Anterior cingulate cortex (tissue), 58 donors: ENCODE results near the gene GALNT9.
"Not testable (repeated sequence)": the region's sequence is repeated elsewhere in the genome, so short reads cannot be mapped to it uniquely, and the experiment has no call there.

Source experiments
- DNase-seq, 58 donors: peaks; one replicate each; lab custom pipeline; 2025; lab: John Stamatoyannopoulos, UW

The GALNT9 gene

GRCh38 chr12:132226604-132227003 lies 102.8 kb downstream of the GALNT9 start:
- DNase-seq, result no peak

DNA sequence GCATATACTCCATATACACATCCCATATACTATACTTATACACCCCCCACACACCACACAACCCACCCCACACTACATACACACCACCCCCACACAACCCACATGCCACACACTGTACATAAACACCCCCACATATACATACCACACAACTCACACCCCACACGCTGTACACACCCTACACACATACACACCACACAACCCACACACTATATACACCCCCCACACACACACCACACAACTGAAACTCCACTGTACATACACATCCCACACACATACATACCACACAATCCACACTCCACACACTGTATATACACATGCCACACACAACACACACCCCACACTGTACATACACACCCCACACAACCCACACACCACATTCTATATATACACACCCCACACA lies 104.2 kb downstream of the GALNT9 start:
- no peak for DNase-seq

GRCh38 chr12:132224484-132224883 lies 104.9 kb downstream of the GALNT9 start:
- no peak for DNase-seq

DNA sequence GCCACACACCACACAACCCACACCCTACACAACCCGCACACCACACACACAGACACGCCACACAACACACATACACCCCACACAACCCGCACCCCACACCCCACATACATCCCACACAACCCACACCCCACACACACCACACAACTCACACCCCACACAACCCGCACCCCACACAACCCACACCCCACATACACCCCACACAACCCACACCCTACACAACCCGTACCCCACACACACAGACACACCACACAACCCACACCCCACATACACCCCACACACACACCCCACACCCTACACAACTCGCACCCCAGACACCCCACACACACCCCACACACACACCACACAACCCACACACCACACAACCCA lies 106.6 kb downstream of the GALNT9 start:
- DNase-seq, result no peak

GRCh38 chr12:132222096-132222807 lies 107.1 kb downstream of the GALNT9 start:
- peak in 1 of 58 donors; percentile 34 for DNase-seq

DNA sequence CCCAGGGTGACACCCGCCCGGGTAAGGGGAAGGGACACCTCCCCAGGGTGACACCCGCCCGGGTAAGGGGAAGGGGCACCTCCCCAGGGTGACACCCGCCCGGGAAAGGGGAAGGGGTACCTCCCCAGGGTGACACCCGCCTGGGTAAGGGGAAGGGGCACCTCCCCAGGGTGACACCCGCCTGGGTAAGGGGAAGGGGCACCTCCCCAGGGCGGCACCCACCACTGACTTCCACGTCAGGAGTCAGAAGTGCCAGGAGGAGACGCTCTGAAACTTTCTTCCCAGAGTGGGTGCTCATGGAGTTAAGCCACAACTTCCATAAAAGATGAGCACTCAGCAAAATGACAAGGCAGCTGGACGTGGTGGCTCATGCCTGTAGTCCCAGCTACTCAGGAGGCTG lies 109.6 kb downstream of the GALNT9 start:
- DNase-seq, result not testable (repeated sequence)

DNA sequence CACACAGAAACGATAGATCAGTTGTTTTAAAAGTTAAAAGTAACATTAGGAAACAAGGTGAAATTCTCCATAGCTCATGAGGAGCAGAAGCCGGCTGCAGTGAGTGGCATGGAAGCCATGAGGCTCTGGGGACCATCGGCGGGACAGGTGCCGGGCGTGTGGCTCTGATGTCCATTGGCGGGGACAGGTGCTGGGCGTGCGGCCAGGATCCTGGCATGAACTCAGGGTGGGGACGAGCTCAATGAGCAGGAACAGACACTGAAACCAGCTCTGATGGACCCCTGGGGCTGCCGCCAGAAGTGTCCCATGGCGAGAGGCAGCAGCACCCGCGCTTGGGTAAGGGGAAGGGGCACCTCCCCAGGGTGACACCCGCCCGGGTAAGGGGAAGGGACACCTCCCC lies 110.1 kb downstream of the GALNT9 start:
- no peak for DNase-seq

DNA sequence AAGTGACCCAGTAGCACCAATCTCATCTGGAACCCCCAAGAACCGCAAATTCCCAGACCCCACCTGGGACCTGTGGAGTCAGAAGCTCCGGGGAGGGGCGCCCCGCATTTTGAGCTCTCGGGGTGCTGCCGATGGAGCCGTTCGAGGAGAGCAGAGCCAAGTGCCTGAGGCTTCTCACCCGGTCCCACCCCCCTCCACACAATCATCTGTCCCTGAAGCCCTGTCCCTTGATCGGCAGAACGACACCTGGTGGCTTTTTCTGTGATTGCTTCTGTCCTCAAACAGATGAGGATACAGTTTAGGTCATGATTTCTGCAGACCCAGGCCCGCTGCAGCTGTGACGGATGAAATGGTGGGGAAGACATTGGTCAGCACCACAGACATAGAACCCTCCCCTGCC lies 110.5 kb downstream of the GALNT9 start:
- no peak for DNase-seq

DNA sequence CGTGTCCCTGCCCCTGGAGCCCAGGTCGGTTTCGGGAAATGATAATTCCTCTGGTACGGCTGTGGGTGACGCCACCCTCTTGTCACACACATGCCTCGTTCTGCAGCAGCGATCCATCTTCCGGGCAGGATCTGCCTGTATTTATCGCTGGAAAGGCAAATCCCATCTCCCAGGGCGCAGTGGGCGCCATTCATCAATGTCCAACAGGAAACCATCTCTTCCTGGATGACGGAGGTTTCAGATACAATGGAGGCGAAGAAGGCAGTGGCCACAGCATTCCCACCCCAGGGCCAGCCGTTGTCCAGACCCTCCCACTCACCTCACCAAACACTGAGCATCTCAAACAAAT lies 110.9 kb downstream of the GALNT9 start:
- no peak for DNase-seq

DNA sequence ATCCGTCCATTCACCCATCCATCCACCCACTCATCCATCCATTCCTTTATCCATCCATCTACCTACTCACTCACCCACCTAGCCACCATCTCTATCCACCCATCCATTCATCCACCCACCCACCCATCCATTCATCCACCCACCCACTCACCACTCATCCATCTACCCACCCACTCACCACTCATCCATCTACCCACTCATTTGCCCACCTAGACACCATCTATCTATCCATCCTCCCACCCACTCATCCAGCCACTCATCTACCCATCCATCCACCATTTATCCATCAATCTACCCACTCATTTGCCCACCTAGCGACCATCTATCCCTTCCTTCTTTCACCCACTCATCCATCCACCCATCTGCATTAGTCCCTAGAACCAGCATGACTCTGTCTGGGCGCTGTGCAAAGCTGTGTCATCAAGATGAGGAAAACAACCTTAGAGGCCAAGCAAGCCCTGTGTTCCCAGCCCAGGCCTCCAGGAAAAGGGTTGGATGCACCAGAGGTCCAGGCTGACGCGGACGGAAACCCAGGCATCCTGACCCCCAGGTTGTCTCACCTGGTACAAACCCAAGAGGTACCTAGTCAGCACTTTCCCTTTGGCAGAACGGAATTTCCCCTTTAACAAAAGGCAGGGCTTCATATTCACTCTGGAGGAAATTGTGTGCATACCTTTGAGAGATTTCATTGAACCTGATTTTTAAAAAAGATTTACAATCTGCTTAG lies 111.4 kb downstream of the GALNT9 start:
- DNase-seq, result no peak

DNA sequence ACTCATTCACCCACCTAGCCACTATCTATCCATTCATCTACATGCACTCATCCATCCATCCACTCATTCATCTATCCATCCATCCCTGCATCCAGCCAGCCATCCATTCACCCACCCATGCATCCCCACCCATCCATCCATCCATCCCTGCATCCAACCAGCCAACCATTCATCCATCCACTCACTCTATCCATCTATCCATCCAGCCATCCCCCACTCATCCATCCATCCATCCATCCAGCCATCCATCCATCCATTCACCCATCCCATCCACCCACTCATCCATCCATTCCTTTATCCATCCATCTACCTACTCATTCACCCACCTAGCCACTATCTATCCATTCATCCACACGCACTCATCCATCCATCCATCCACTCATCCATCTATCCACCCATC lies 112.0 kb downstream of the GALNT9 start:
- no peak for DNase-seq

- DNase-seq, result peak in 33 of 58 donors; percentile 10 to 62 (median 38)
Observed at GRCh38 chr12:132216354-132216987, 112.9 kb downstream of the GALNT9 start.

- no peak for DNase-seq
Observed at GRCh38 chr12:132215299-132215989, 113.9 kb downstream of the GALNT9 start.

- DNase-seq, result no peak
Observed at GRCh38 chr12:132214891-132215290, 114.5 kb downstream of the GALNT9 start.

GRCh38 chr12:132214161-132214476 lies 115.3 kb downstream of the GALNT9 start:
- no peak for DNase-seq

- DNase-seq, result peak in 1 of 58 donors; percentile 39
Observed at GRCh38 chr12:132213359-132214160, 115.8 kb downstream of the GALNT9 start.

GRCh38 chr12:132211816-132212215 lies 117.6 kb downstream of the GALNT9 start:
- DNase-seq, result no peak

DNA sequence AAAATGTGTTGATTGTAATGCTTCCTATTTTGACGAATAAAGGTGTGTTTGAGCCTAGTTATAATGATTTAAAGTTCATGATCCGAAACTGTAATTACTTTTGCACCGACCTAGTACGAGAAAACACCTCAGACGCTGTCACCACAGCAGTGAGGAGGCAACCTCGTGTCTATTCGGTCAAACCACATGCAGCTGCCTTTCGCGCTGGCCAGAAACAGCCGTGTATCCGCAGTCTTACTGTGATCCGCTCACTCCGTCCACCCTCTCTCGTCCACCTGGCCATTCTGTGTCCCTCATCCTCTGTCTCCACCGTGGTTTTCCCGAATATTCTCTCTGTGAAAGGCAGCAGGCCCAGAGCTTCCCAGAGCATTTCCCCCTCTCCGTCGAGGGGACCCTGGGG lies 118.1 kb downstream of the GALNT9 start:
- DNase-seq, result no peak

- DNase-seq, result no peak
Observed at GRCh38 chr12:132210223-132211055, 119.0 kb downstream of the GALNT9 start.
